H9 (cell line): ENCODE data around the gene TEC. TPM values are rescaled to one million over a fixed set of nuclear protein-coding genes. Genes with fewer than 3 reads are reported as not detected.
"Not testable (repeated sequence)": the region's sequence is repeated elsewhere in the genome, so short reads cannot be mapped to it uniquely, and the experiment has no call there.

Experiments used
- DNase-seq: peaks from one replicate; pipeline ENCODE4 v3.0.0-alpha.2; 2017
- H2AFZ ChIP-seq: one replicate; pipeline ENCODE4 v1.6.1; 2013; ENCODE audit warnings: mild to moderate bottlenecking, low read length, control low read depth, moderate library complexity
- H2AK5ac ChIP-seq: 2 replicates; pipeline ENCODE4 v1.6.1; 2013; ENCODE audit warnings: low read length, control low read depth, mixed read lengths; ENCODE audit not compliant: insufficient read length
- H2BK120ac ChIP-seq: one replicate; pipeline ENCODE4 v1.6.1; 2013; ENCODE audit warnings: low read depth, mild to moderate bottlenecking, low read length, control low read depth, inconsistent platforms; ENCODE audit not compliant: poor library complexity, severe bottlenecking
- H2BK12ac ChIP-seq: 2 replicates; pipeline ENCODE4 v1.6.1; 2013; ENCODE audit warnings: low read length, control low read depth, mixed read lengths, low read depth; ENCODE audit not compliant: insufficient read length
- H2BK15ac ChIP-seq: 2 replicates; pipeline ENCODE4 v1.6.1; 2013; ENCODE audit warnings: low read depth, low read length, control low read depth
- H2BK20ac ChIP-seq: one replicate; pipeline ENCODE4 v1.6.1; 2013; ENCODE audit warnings: low read depth, mild to moderate bottlenecking, low read length, control low read depth, inconsistent platforms; ENCODE audit not compliant: poor library complexity, severe bottlenecking
- H2BK5ac ChIP-seq: 2 replicates; pipeline ENCODE4 v1.6.1; 2013; ENCODE audit warnings: low read length, control low read depth, mixed read lengths; ENCODE audit not compliant: insufficient read length
- H3K14ac ChIP-seq: 2 replicates; pipeline ENCODE4 v1.6.1; 2013; ENCODE audit warnings: low read length, control low read depth; ENCODE audit not compliant: insufficient read depth
- H3K18ac ChIP-seq: 2 replicates; pipeline ENCODE4 v1.6.1; 2013; ENCODE audit warnings: low read depth, mild to moderate bottlenecking, mixed read lengths, low read length, control low read depth; ENCODE audit not compliant: insufficient read length
- H3K23ac ChIP-seq: 2 replicates; pipeline ENCODE4 v1.6.1; 2013; ENCODE audit warnings: low read length, control low read depth, mixed read lengths, low read depth; ENCODE audit not compliant: insufficient read length
- H3K23me2 ChIP-seq: 2 replicates; pipeline ENCODE4 v1.6.1; 2013; ENCODE audit warnings: low read depth, mild to moderate bottlenecking, mixed read lengths, low read length, control low read depth; ENCODE audit not compliant: insufficient read length, poor library complexity, severe bottlenecking
- H3K27ac ChIP-seq: 2 replicates; pipeline ENCODE4 v1.5.1; 2013; ENCODE audit warnings: low read length, control low read depth, mixed read lengths, low read depth; ENCODE audit not compliant: insufficient read length
- H3K27me3 ChIP-seq: 2 replicates; pipeline ENCODE4 v1.6.1; 2013; ENCODE audit warnings: low read length, control low read depth, inconsistent platforms; ENCODE audit not compliant: insufficient read depth
- H3K4ac ChIP-seq: 2 replicates; pipeline ENCODE4 v1.6.1; 2013; ENCODE audit warnings: low read depth, mild to moderate bottlenecking, control low read depth, inconsistent platforms, low read length, moderate library complexity
- H3K4me1 ChIP-seq: 2 replicates; pipeline ENCODE4 v1.6.1; 2013; ENCODE audit warnings: low read length, control low read depth, inconsistent platforms; ENCODE audit not compliant: insufficient read depth
- H3K4me2 ChIP-seq: 2 replicates; pipeline ENCODE4 v1.6.1; 2013; ENCODE audit warnings: low read length, control low read depth, mixed read lengths; ENCODE audit not compliant: insufficient read length, insufficient read depth
- H3K56ac ChIP-seq: 2 replicates; pipeline ENCODE4 v1.6.1; 2013; ENCODE audit warnings: low read depth, mild to moderate bottlenecking, mixed read lengths, low read length, control low read depth; ENCODE audit not compliant: insufficient read length
- H3K79me1 ChIP-seq: 2 replicates; pipeline ENCODE4 v1.6.1; 2013; ENCODE audit warnings: low read depth, mild to moderate bottlenecking, moderate library complexity, low read length, control low read depth, inconsistent platforms; ENCODE audit not compliant: insufficient read depth, poor library complexity, severe bottlenecking
- H3K79me2 ChIP-seq: 2 replicates; pipeline ENCODE4 v1.6.1; 2013; ENCODE audit warnings: low read length, control low read depth, inconsistent platforms; ENCODE audit not compliant: insufficient read depth
- H3K9ac ChIP-seq: 2 replicates; pipeline ENCODE4 v1.6.1; 2013; ENCODE audit warnings: low read length, control low read depth, mixed read lengths; ENCODE audit not compliant: insufficient read length; ENCODE audit errors: extremely low read depth
- H3K9me3 ChIP-seq: one replicate; pipeline ENCODE4 v1.6.1; 2013; ENCODE audit warnings: low read depth, low read length, inconsistent platforms; ENCODE audit not compliant: control insufficient read depth
- H3T11ph ChIP-seq: one replicate; pipeline ENCODE4 v1.6.1; 2013; ENCODE audit warnings: mild to moderate bottlenecking, low read length, control low read depth, inconsistent platforms
- H4K20me1 ChIP-seq: one replicate; pipeline ENCODE4 v1.6.1; 2013; ENCODE audit not compliant: control insufficient read depth, insufficient read length, insufficient read depth
- H4K5ac ChIP-seq: 2 replicates; pipeline ENCODE4 v1.6.1; 2013; ENCODE audit warnings: low read depth, mild to moderate bottlenecking, mixed read lengths, low read length, control low read depth; ENCODE audit not compliant: insufficient read length
- H4K8ac ChIP-seq: replicated peaks from 2 replicates; pipeline ENCODE4 v1.6.1; 2013; ENCODE audit warnings: low read length, control low read depth, mixed read lengths, low read depth; ENCODE audit not compliant: insufficient read length
- H4K91ac ChIP-seq: 2 replicates; pipeline ENCODE4 v1.6.1; 2013; ENCODE audit warnings: low read depth, mild to moderate bottlenecking, moderate library complexity, mixed read lengths, low read length, control low read depth; ENCODE audit not compliant: insufficient read length
- H3K27ac Mint-ChIP-seq, 3 experiments: 2 replicates in 2 of 3; 3 replicates in 1 of 3; pipeline ENCODE4 v1.8.0; 2020 to 2021; ENCODE audit warnings: mixed read lengths in 3 of 3, mild to moderate bottlenecking in 1 of 3, moderate library complexity in 1 of 3
- H3K27me3 Mint-ChIP-seq: 2 replicates; pipeline ENCODE4 v1.8.0; 2021; ENCODE audit warnings: low read depth, mild to moderate bottlenecking, moderate library complexity, mixed read lengths
- H3K36me3 Mint-ChIP-seq, 3 experiments: 2 replicates in 2 of 3; 3 replicates in 1 of 3; pipeline ENCODE4 v1.8.0; 2020 to 2021; ENCODE audit warnings: low read depth in 3 of 3, mixed read lengths in 3 of 3; ENCODE audit not compliant: insufficient read depth in 1 of 3
- H3K4me1 Mint-ChIP-seq, 2 experiments: 2 replicates each; pipeline ENCODE4 v1.8.0; 2020; ENCODE audit warnings: mixed read lengths in 2 of 2
- H3K4me3 Mint-ChIP-seq, 2 experiments: 2 replicates in 1 of 2; 3 replicates in 1 of 2; pipeline ENCODE4 v1.8.0; 2020 to 2021; ENCODE audit warnings: mild to moderate bottlenecking in 2 of 2, mixed read lengths in 2 of 2, moderate library complexity in 1 of 2
- H3K9me3 Mint-ChIP-seq, 2 experiments: 2 replicates in 1 of 2; 3 replicates in 1 of 2; pipeline ENCODE4 v1.8.0; 2020; ENCODE audit warnings: mild to moderate bottlenecking in 2 of 2, mixed read lengths in 2 of 2, moderate library complexity in 1 of 2
- WGBS: extraction: QIAGEN DNeasy Blood & Tissue Kit; methylation state at CpG from one replicate; pipeline ENCODE4 v1.1.7; 2013; ENCODE audit warnings: missing lambda C conversion rate, low lambda C conversion rate, mixed read lengths; ENCODE audit not compliant: insufficient read length; ENCODE audit errors: extremely low coverage; 5-methylcytosine and 5-hydroxymethylcytosine counted together
- total RNA-seq: library from RNA; stranded (reverse); gene quantifications from 2 replicates; pipeline ENCODE4 v1.2.1, GENCODE V29; 2021
- TF ChIP-seq, protein P1 (sequence below): fragments of 200-600 bp; sonication (generic); conservative IDR thresholded peaks from 3 replicates; pipeline ENCODE4 v1.8.0; 2021; ENCODE audit warnings: antibody characterized with exemption, mild to moderate bottlenecking

Gene TEC
- total RNA-seq, 1 experiment from 2014 or later, result 1.8 TPM

DNA sequence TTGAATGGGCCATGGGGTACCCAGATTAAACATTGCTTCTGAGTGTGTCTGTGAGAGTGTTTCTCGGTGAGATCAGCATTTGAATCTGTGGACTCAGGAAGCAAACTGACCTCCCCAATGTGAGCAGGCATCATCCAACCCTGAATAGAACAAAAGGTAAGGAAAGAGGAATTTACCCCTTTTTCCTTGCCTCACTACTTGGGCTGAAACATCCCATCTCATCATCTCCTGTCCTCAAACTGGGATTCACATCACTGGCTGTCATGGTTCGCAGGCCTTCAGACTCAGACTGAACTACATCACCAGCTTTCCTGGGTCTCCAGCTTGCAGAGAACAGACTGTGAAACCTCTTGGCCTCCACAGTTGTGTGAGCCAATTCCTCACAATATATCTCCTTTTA is 47.1 kb downstream of the TEC start:
- no peaks in the 10 kb centered on the region; the same call in 1 of the 2 replicates for H3K27me3 Mint-ChIP-seq
- Histone ChIP-seq H4K91ac (no peak overlapping the region), H4K8ac (no peak overlapping the region), H3K4ac (no peak overlapping the region), H2BK15ac (no peak overlapping the region), H3K56ac (no peak overlapping the region), H2BK120ac (no peak overlapping the region), H4K5ac (no peak overlapping the region), H3K79me2 (no peaks in the 10 kb centered on the region), H3K27me3 (no peaks in the 10 kb centered on the region), H2AK5ac (no peak overlapping the region), H2BK5ac (no peak overlapping the region), H3K14ac (no peak overlapping the region), H3K79me1 (no peaks in the 10 kb centered on the region), H2BK20ac (no peak overlapping the region), H3K9me3 (no peaks in the 10 kb centered on the region), H3K18ac (no peak overlapping the region), H3K23me2 (no peaks in the 10 kb centered on the region), H3K23ac (no peak overlapping the region), H2BK12ac (no peak overlapping the region), H3K4me1 (no peaks in the 10 kb centered on the region), H2AFZ (no peak overlapping the region), H3K4me2 (no peak overlapping the region), H3K9ac (no peak overlapping the region), H3K27ac (no peak overlapping the region), H3T11ph (no peak overlapping the region), H4K20me1 (no peaks in the 10 kb centered on the region)
- no peaks in the 10 kb centered on the region for H3K9me3 Mint-ChIP-seq
- TF ChIP-seq, protein P1, sequence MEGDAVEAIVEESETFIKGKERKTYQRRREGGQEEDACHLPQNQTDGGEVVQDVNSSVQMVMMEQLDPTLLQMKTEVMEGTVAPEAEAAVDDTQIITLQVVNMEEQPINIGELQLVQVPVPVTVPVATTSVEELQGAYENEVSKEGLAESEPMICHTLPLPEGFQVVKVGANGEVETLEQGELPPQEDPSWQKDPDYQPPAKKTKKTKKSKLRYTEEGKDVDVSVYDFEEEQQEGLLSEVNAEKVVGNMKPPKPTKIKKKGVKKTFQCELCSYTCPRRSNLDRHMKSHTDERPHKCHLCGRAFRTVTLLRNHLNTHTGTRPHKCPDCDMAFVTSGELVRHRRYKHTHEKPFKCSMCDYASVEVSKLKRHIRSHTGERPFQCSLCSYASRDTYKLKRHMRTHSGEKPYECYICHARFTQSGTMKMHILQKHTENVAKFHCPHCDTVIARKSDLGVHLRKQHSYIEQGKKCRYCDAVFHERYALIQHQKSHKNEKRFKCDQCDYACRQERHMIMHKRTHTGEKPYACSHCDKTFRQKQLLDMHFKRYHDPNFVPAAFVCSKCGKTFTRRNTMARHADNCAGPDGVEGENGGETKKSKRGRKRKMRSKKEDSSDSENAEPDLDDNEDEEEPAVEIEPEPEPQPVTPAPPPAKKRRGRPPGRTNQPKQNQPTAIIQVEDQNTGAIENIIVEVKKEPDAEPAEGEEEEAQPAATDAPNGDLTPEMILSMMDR, result no peak
- H3K4me1 Mint-ChIP-seq, result peaks cover 13 to 14% of the 10 kb centered on the region in 2 experiments
- no CpG with 5 or more reads among the region's 2 CpGs for WGBS
- peaks cover 0 to 2% (median 0%) of the 10 kb centered on the region in 3 experiments; a peak in 2 of 7 replicates for H3K36me3 Mint-ChIP-seq
- H3K27ac Mint-ChIP-seq, result no peak overlapping the region
- no peak for DNase-seq
- H3K4me3 Mint-ChIP-seq, result no peak overlapping the region

DNA sequence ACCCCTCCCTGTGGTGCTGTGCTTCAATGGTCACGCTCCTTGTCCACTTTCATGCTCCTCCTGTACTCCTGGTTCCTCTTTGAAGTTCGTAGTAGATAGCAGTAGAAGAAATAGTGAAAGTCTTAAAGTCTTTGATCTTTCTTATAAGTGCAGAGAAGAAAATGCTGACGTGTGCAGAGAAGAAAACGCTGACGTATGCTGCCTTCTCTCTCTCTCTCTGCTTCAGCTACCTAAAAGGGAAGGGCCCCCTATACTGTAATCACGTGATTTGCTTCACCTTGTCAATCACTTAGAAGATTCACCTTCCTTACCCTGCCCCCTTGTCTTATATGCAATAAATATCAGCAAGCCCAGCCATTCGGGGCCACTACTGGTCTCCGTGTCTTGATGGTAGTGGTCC is 50.2 kb downstream of the TEC start:
- H3K79me1 ChIP-seq, H2BK20ac ChIP-seq, DNase-seq, H3K4me3 Mint-ChIP-seq, H4K20me1 ChIP-seq, H2BK120ac ChIP-seq, H3K27ac ChIP-seq, H4K8ac ChIP-seq, H2BK15ac ChIP-seq, H3K27me3 Mint-ChIP-seq, H3T11ph ChIP-seq, H3K56ac ChIP-seq, H3K23ac ChIP-seq, H2BK12ac ChIP-seq, H3K4me1 ChIP-seq, H3K23me2 ChIP-seq, H4K91ac ChIP-seq, H3K9me3 Mint-ChIP-seq, H4K5ac ChIP-seq, H3K4me1 Mint-ChIP-seq, H3K79me2 ChIP-seq, H3K9ac ChIP-seq, H2AK5ac ChIP-seq, H2AFZ ChIP-seq, H3K4ac ChIP-seq, H2BK5ac ChIP-seq, H3K36me3 Mint-ChIP-seq, H3K9me3 ChIP-seq, H3K14ac ChIP-seq, H3K4me2 ChIP-seq, H3K27me3 ChIP-seq, H3K18ac ChIP-seq: not testable (repeated sequence)
- WGBS, result no CpG with 5 or more reads among the region's 8 CpGs
- peak overlapping the region in 1 of 3 experiments; percentile 23; a peak in 1 of 7 replicates for H3K27ac Mint-ChIP-seq
